Nephron (organoid): Measurements from ENCODE around the gene XKR7.

Source experiments
- H3K27ac Mint-ChIP-seq, 3 experiments: 2 replicates each; pipeline ENCODE4 v1.8.0; 2020; ENCODE audit warnings: mixed read lengths in 3 of 3, mild to moderate bottlenecking in 2 of 3, moderate library complexity in 1 of 3
- H3K27me3 Mint-ChIP-seq: 2 replicates; pipeline ENCODE4 v1.8.0; 2021; ENCODE audit warnings: low read depth, mild to moderate bottlenecking, moderate library complexity, mixed read lengths
- H3K36me3 Mint-ChIP-seq: 2 replicates; pipeline ENCODE4 v1.8.0; 2020; ENCODE audit warnings: low read depth, mixed read lengths
- H3K4me1 Mint-ChIP-seq: 2 replicates; pipeline ENCODE4 v1.8.0; 2020; ENCODE audit warnings: mixed read lengths
- H3K4me3 Mint-ChIP-seq, 3 experiments: 2 replicates each; pipeline ENCODE4 v1.8.0; 2020; ENCODE audit warnings: mild to moderate bottlenecking in 3 of 3, mixed read lengths in 3 of 3, moderate library complexity in 2 of 3
- H3K9me3 Mint-ChIP-seq: 2 replicates; pipeline ENCODE4 v1.8.0; 2020; ENCODE audit warnings: mixed read lengths
- TF ChIP-seq, protein P1 (sequence below), 3 experiments: fragments of 200-600 bp; sonication (generic); IDR thresholded peaks; one replicate each; pipeline ENCODE4 v1.5.0; 2021; ENCODE audit warnings: antibody characterized with exemption in 3 of 3; ENCODE audit not compliant: unreplicated experiment in 3 of 3

XKR7 gene

GRCh38 chr20:32036716-32037485 is 69.0 kb downstream of the XKR7 start:
- TF ChIP-seq, protein P1, sequence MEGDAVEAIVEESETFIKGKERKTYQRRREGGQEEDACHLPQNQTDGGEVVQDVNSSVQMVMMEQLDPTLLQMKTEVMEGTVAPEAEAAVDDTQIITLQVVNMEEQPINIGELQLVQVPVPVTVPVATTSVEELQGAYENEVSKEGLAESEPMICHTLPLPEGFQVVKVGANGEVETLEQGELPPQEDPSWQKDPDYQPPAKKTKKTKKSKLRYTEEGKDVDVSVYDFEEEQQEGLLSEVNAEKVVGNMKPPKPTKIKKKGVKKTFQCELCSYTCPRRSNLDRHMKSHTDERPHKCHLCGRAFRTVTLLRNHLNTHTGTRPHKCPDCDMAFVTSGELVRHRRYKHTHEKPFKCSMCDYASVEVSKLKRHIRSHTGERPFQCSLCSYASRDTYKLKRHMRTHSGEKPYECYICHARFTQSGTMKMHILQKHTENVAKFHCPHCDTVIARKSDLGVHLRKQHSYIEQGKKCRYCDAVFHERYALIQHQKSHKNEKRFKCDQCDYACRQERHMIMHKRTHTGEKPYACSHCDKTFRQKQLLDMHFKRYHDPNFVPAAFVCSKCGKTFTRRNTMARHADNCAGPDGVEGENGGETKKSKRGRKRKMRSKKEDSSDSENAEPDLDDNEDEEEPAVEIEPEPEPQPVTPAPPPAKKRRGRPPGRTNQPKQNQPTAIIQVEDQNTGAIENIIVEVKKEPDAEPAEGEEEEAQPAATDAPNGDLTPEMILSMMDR (IDR thresholded peaks at IDR 0.05; ENCODE audit: unreplicated experiment in 3 of 3), result no peak
- Mint-ChIP-seq H3K9me3 (no peaks in the 10 kb centered on the region), H3K27me3 (peaks cover 36% of the 10 kb centered on the region), H3K4me1 (peaks cover 5% of the 10 kb centered on the region), H3K27ac (no peak overlapping the region), H3K4me3 (no peak overlapping the region), H3K36me3 (no peaks in the 10 kb centered on the region)

DNA sequence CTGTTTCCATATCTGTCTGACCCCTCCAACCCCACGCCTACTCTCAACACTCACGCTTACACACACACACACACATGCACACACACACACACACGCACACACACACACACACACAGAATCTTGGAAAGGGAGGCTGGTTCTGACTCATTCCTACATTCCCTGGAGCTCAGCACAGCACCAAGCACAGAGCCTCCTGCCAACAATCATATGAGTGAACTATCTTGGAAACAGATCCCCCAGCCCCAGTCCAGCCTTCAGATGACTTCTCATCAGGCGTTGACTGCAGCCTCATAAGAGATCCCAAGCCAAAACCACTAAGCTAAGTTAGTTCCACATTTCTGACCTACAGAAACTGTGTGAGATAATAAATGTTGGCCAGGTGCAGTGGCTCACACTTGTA is 70.0 kb downstream of the XKR7 start:
- Mint-ChIP-seq H3K4me1 (peaks cover 5% of the 10 kb centered on the region), H3K9me3 (no peaks in the 10 kb centered on the region), H3K27ac (no peak overlapping the region), H3K36me3 (no peaks in the 10 kb centered on the region), H3K27me3 (peaks cover 36% of the 10 kb centered on the region), H3K4me3 (no peak overlapping the region)
- TF ChIP-seq, protein P1 (IDR thresholded peaks at IDR 0.05; ENCODE audit: unreplicated experiment in 3 of 3), result no peak

DNA sequence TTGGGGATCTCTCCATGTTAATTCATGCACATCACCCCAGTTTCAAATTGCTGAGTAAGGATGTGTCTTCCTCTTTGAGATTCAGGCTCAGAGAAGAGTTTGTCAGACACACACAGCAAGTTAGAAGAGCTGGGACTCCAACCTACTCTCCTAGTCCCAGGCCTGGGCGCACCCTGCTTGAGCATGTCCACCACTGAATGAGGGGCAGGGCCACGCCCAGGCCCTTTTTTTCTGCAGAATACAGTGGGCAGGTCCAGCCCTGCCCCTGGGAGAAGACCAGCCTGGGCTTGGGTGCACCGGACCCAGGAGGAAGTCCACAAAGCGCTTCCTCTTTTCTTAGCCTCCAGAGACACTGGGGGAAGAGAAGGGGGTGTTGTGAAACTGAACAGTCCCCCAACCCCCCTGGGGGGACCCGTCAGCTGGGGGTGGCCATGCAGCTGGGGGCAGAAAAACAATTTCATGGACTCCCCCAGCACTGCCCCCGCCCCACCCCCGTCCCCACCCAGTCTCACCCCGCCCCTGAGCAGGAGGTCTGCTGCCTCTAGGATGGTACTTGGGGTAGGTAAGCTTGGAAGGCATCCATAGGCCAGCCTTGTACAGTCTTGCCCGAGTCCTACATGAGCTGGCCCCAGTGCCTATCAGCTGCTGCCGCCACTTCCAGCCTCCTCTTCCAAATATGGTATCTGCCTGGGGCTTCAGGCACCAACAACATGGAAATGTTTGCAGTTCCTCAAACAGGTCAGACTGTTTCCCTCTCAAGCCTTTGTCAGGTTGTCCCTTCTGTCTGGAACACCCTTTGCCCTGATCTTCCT is 72.4 kb downstream of the XKR7 start:
- H3K4me3 Mint-ChIP-seq, result no peak overlapping the region

GRCh38 chr20:32045999-32046398 is 78.0 kb downstream of the XKR7 start:
- Mint-ChIP-seq H3K4me3 (no peak overlapping the region), H3K36me3 (no peaks in the 10 kb centered on the region), H3K27ac (no peak overlapping the region), H3K9me3 (peaks cover 8% of the 10 kb centered on the region), H3K27me3 (peaks cover 51% of the 10 kb centered on the region), H3K4me1 (peaks cover under 1% of the 10 kb centered on the region)
- TF ChIP-seq, protein P1 (IDR thresholded peaks at IDR 0.05; ENCODE audit: unreplicated experiment in 3 of 3), result no peak

More for the DNA sequence above, 72.4 kb downstream of the XKR7 start:
- Mint-ChIP-seq H3K4me1 (peaks cover 5% of the 10 kb centered on the region), H3K27ac (no peak overlapping the region), H3K9me3 (peaks cover 2% of the 10 kb centered on the region), H3K36me3 (no peaks in the 10 kb centered on the region), H3K27me3 (peaks cover 27% of the 10 kb centered on the region)
- TF ChIP-seq, protein P1 (IDR thresholded peaks at IDR 0.05; ENCODE audit: unreplicated experiment in 3 of 3), result no peak

GRCh38 chr20:32050324-32050841 is 82.4 kb downstream of the XKR7 start:
- H3K4me1 Mint-ChIP-seq, result peaks cover 9% of the 10 kb centered on the region
- no peak overlapping the region for H3K4me3 Mint-ChIP-seq
- TF ChIP-seq, protein P1 (IDR thresholded peaks at IDR 0.05; ENCODE audit: unreplicated experiment in 3 of 3), result no peak
- H3K27me3 Mint-ChIP-seq, result peaks cover 86% of the 10 kb centered on the region
- no peak overlapping the region for H3K27ac Mint-ChIP-seq
- no peaks in the 10 kb centered on the region for H3K36me3 Mint-ChIP-seq
- peaks cover 9% of the 10 kb centered on the region for H3K9me3 Mint-ChIP-seq
